B cell (primary cell): ENCODE measurements around the gene KLHL41. TPM values are rescaled to one million over a fixed set of nuclear protein-coding genes. Genes with fewer than 3 reads are reported as not detected.
"Not testable (repeated sequence)": the region's sequence is repeated elsewhere in the genome, so short reads cannot be mapped to it uniquely, and the experiment has no call there.

Experiments used
- ATAC-seq: fragments of 200-7000 bp; cut with Tn5 transposase; one replicate; pipeline ENCODE4 v1.10.0; 2021; ENCODE audit warnings: low read depth, mild to moderate bottlenecking, moderate number of reproducible peaks, moderate library complexity
- CTCF ChIA-PET: fragments of 350-600 bp; sonication (Branson Sonifier 250); formaldehyde crosslinking; loops from one replicate; lab custom pipeline; 2021; ENCODE audit warnings: antibody characterized with exemption, inconsistent platforms; lab: Charles Lee
- POLR2A ChIA-PET: fragments of 350-600 bp; sonication (Branson Sonifier 250); formaldehyde crosslinking; loops from one replicate; lab custom pipeline; 2021; ENCODE audit warnings: antibody characterized with exemption; lab: Charles Lee
- DNase-seq: peaks from one replicate; pipeline ENCODE4 v3.0.0; 2013
- H2AFZ ChIP-seq: 2 replicates; pipeline ENCODE4 v1.6.1; 2012; ENCODE audit warnings: mild to moderate bottlenecking, low read depth, low read length; ENCODE audit not compliant: insufficient read depth, poor library complexity, severe bottlenecking
- H3K27ac ChIP-seq, 2 donors: 1 replicate in 1 of 2; 2 replicates in 1 of 2; pipeline ENCODE4 v1.5.1; 2012 to 2013; ENCODE audit warnings: low read length in 2 of 2, mild to moderate bottlenecking in 2 of 2, moderate library complexity in 1 of 2
- H3K27me3 ChIP-seq, 4 experiments: fragments of 200-600 bp in 1 of 4; sonication (generic) in 1 of 4; replicated peaks in 1 of 4; 1 replicate in 2 of 4; 2 replicates in 2 of 4; pipeline versions ENCODE4 v1.6.1 to v1.7.0; 2013 to 2016; ENCODE audit warnings: low read length in 3 of 4, mild to moderate bottlenecking in 2 of 4, mixed read lengths in 1 of 4, moderate library complexity in 1 of 4; ENCODE audit not compliant: insufficient read depth in 4 of 4, control insufficient read depth in 3 of 4; ENCODE audit errors: control extremely low read depth in 1 of 4
- H3K36me3 ChIP-seq, 2 experiments: replicated peaks in 1 of 2; 1 replicate in 1 of 2; 2 replicates in 1 of 2; pipeline versions ENCODE4 v1.6.1 to v1.7.1; 2013; ENCODE audit warnings: low read length in 1 of 2; ENCODE audit not compliant: insufficient read depth in 2 of 2, control insufficient read depth in 1 of 2; ENCODE audit errors: control extremely low read depth in 1 of 2, extremely low read depth in 1 of 2
- H3K4me1 ChIP-seq, 2 donors: fragments of 200-600 bp in 1 of 2; sonication (generic) in 1 of 2; 1 replicate in 1 of 2; 2 replicates in 1 of 2; pipeline versions ENCODE4 v1.5.1 to v1.6.1; 2013 to 2017; ENCODE audit warnings: low read length in 2 of 2; ENCODE audit not compliant: control insufficient read depth in 2 of 2, insufficient read depth in 2 of 2
- H3K4me2 ChIP-seq: replicated peaks from 2 replicates; pipeline ENCODE3; 2012; ENCODE audit warnings: mild to moderate bottlenecking, low read depth, low read length; ENCODE audit not compliant: poor library complexity, severe bottlenecking
- H3K4me3 ChIP-seq, 5 experiments: fragments of 200-600 bp in 1 of 5; sonication (generic) in 1 of 5; 1 replicate in 3 of 5; 2 replicates in 2 of 5; pipeline versions ENCODE4 v1.5.1 to v1.7.0; 2011 to 2016; ENCODE audit warnings: low read length in 4 of 5, mild to moderate bottlenecking in 4 of 5, low read depth in 2 of 5, control low read depth in 1 of 5, moderate library complexity in 1 of 5; ENCODE audit not compliant: insufficient read depth in 1 of 5; ENCODE audit errors: control extremely low read depth in 1 of 5, extremely low read depth in 1 of 5
- H3K79me2 ChIP-seq: fragments of 200-600 bp; sonication (generic); one replicate; pipeline ENCODE4 v1.6.0; 2016; ENCODE audit warnings: low read length; ENCODE audit not compliant: control insufficient read depth, insufficient read depth
- H3K9ac ChIP-seq: fragments of 200-600 bp; sonication (generic); 2 replicates; pipeline ENCODE4 v1.6.1; 2017; ENCODE audit warnings: mild to moderate bottlenecking, low read length, moderate library complexity
- H3K9me3 ChIP-seq, 3 donors: one replicate each; pipeline versions ENCODE4 v1.6.1 to v1.7.1; 2013; ENCODE audit warnings: low read length in 2 of 3; ENCODE audit not compliant: control insufficient read depth in 2 of 3, insufficient read depth in 1 of 3; ENCODE audit errors: control extremely low read depth in 1 of 3
- H4K20me1 ChIP-seq: 2 replicates; pipeline ENCODE4 v1.6.0; 2012; ENCODE audit warnings: mild to moderate bottlenecking, low read length; ENCODE audit not compliant: insufficient read depth, control insufficient read depth, poor library complexity, severe bottlenecking
- H3K27ac Mint-ChIP-seq: one replicate; pipeline ENCODE4 v1.8.0; 2021; ENCODE audit warnings: mixed read lengths
- H3K27me3 Mint-ChIP-seq: one replicate; pipeline ENCODE4 v1.8.0; 2021; ENCODE audit warnings: mixed read lengths
- H3K4me1 Mint-ChIP-seq: one replicate; pipeline ENCODE4 v1.8.0; 2021; ENCODE audit warnings: mixed read lengths
- H3K4me3 Mint-ChIP-seq: one replicate; pipeline ENCODE4 v1.8.0; 2021; ENCODE audit warnings: mixed read lengths
- H3K9me3 Mint-ChIP-seq: one replicate; pipeline ENCODE4 v1.8.0; 2022; ENCODE audit warnings: mixed read lengths; ENCODE audit not compliant: insufficient read depth
- EZH2 ChIP-seq: IDR thresholded peaks from 2 replicates; pipeline ENCODE4 v1.6.1; 2012; ENCODE audit warnings: borderline replicate concordance, low read depth, mild to moderate bottlenecking, moderate library complexity, low read length; ENCODE audit not compliant: insufficient read depth, poor library complexity, severe bottlenecking
- WGBS: methylation state at CpG from one replicate; pipeline ENCODE4 v1.1.5; 2013; ENCODE audit warnings: missing lambda C conversion rate; ENCODE audit not compliant: insufficient coverage; 5-methylcytosine and 5-hydroxymethylcytosine counted together
- intact Hi-C: fragments of 100-400 bp; cut with micrococcal nuclease; formaldehyde crosslinking; loops from one replicate; pipeline ENCODE4 v1.10.0; 2022
- polyA plus RNA-seq: library from polyadenylated mRNA; depleted of rRNA; stranded (reverse); fragments of >200 nt; gene quantifications from 2 replicates; pipeline ENCODE4 v1.2.3, GENCODE V29; 2012
- total RNA-seq, 2 donors: library from RNA; stranded (reverse); fragments of 120-200 nt in 1 of 2; gene quantifications; 1 replicate in 1 of 2; 2 replicates in 1 of 2; pipeline versions ENCODE4 v1.2.3 to v1.2.4, GENCODE V29; 2013 to 2022
- TF ChIP-seq, protein P1 (sequence below): fragments of 200-600 bp; IDR thresholded peaks from one replicate; pipeline ENCODE4 v1.8.0; 2022; ENCODE audit warnings: antibody characterized with exemption, mild to moderate bottlenecking

The KLHL41 gene
- total and polyA plus RNA-seq, 2 donors (not counting 1 experiment from before 2014, with no cell fraction given): 0.03 to 0.27 TPM

GRCh38 chr2:169526451-169526850, 16.9 kb downstream of the KLHL41 start:
- H3K9me3 Mint-ChIP-seq: no peaks in the 10 kb centered on the region
- H3K27me3 Mint-ChIP-seq: no peaks in the 10 kb centered on the region
- Histone ChIP-seq H3K36me3 (peaks cover 1 to 3% of the 10 kb centered on the region in 2 experiments), H3K9ac (no peak overlapping the region), H4K20me1 (no peaks in the 10 kb centered on the region), H3K4me1 (no peaks in the 10 kb centered on the region), H3K9me3 (no peaks in the 10 kb centered on the region), H2AFZ (no peak overlapping the region), H3K27me3 (no peaks in the 10 kb centered on the region), H3K4me3 (no peak overlapping the region), H3K79me2 (no peaks in the 10 kb centered on the region), H3K27ac (no peak overlapping the region), H3K4me2 (no peak overlapping the region)
- TF ChIP-seq EZH2: no peak
- TF ChIP-seq, protein P1, sequence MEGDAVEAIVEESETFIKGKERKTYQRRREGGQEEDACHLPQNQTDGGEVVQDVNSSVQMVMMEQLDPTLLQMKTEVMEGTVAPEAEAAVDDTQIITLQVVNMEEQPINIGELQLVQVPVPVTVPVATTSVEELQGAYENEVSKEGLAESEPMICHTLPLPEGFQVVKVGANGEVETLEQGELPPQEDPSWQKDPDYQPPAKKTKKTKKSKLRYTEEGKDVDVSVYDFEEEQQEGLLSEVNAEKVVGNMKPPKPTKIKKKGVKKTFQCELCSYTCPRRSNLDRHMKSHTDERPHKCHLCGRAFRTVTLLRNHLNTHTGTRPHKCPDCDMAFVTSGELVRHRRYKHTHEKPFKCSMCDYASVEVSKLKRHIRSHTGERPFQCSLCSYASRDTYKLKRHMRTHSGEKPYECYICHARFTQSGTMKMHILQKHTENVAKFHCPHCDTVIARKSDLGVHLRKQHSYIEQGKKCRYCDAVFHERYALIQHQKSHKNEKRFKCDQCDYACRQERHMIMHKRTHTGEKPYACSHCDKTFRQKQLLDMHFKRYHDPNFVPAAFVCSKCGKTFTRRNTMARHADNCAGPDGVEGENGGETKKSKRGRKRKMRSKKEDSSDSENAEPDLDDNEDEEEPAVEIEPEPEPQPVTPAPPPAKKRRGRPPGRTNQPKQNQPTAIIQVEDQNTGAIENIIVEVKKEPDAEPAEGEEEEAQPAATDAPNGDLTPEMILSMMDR: no peak
- DNase-seq (no peak), ATAC-seq (no peak)
- H3K27ac Mint-ChIP-seq: no peak overlapping the region
- ChIA-PET POLR2A (no interaction called here), CTCF (no interaction called here)
- no peaks in the 10 kb centered on the region for H3K4me1 Mint-ChIP-seq
- intact Hi-C loops: no loop called here
- no peak overlapping the region for H3K4me3 Mint-ChIP-seq

GRCh38 chr2:169528271-169528701, 18.8 kb downstream of the KLHL41 start:
- no peaks in the 10 kb centered on the region for H4K20me1 ChIP-seq
- no peak overlapping the region for H3K27ac Mint-ChIP-seq

GRCh38 chr2:169539460-169539859, 30.0 kb downstream of the KLHL41 start:
- WGBS: 100% methylated on average over 1 of the region's 2 CpGs
- H3K36me3 ChIP-seq, H3K4me2 ChIP-seq, H3K4me1 Mint-ChIP-seq, H3K9ac ChIP-seq, H3K27me3 ChIP-seq, H3K27ac Mint-ChIP-seq, H3K9me3 Mint-ChIP-seq, H3K4me1 ChIP-seq, H3K9me3 ChIP-seq, H3K79me2 ChIP-seq, H3K4me3 ChIP-seq, H3K27ac ChIP-seq, intact Hi-C loops, H4K20me1 ChIP-seq, H3K4me3 Mint-ChIP-seq, DNase-seq, H3K27me3 Mint-ChIP-seq, ATAC-seq, POLR2A ChIA-PET, H2AFZ ChIP-seq: not testable (repeated sequence)
- CTCF ChIA-PET: interaction anchor here (1.1 kb wide), 1 partner anchor 11 kb away, joined by 4 read pairs; no protein-coding TSS in a partner anchor

More at GRCh38 chr2:169528271-169528701, 18.8 kb downstream of the KLHL41 start:
- Histone ChIP-seq H3K4me2 (no peak overlapping the region), H3K4me3 (no peak overlapping the region), H2AFZ (no peak overlapping the region), H3K4me1 (no peaks in the 10 kb centered on the region), H3K79me2 (no peaks in the 10 kb centered on the region), H3K27me3 (no peaks in the 10 kb centered on the region), H3K36me3 (peaks cover 3% of the 10 kb centered on the region in 2 experiments), H3K27ac (peak overlapping the region in 1 of 2 donors; percentile 23), H3K9me3 (no peaks in the 10 kb centered on the region), H3K9ac (no peak overlapping the region)
- DNase-seq (peak; percentile 78), ATAC-seq (peak; percentile 78)
- intact Hi-C loops: loop anchor here (1.0 to 2.0 kb wide), 4 partner anchors 148 to 400 kb away; no protein-coding TSS in a partner anchor
- no CpG with 5 or more reads among the region's 2 CpGs for WGBS
- ChIA-PET POLR2A (no interaction called here), CTCF (interaction anchor here (0.6 to 2.1 kb wide), 14 partner anchors 8 to 400 kb away, joined by 3 to 13 read pairs (median 3); partner anchors contain the start of gene BBS5)
- TF ChIP-seq EZH2: no peak
- TF ChIP-seq, protein P1: peak; percentile 87
- no peak overlapping the region for H3K4me3 Mint-ChIP-seq
- H3K27me3 Mint-ChIP-seq: no peaks in the 10 kb centered on the region
- no peaks in the 10 kb centered on the region for H3K4me1 Mint-ChIP-seq
- H3K9me3 Mint-ChIP-seq: no peaks in the 10 kb centered on the region
